Camera-type eye (tissue), 1 donor: ENCODE measurements around the gene CST1. TPM values are rescaled to one million over a fixed set of nuclear protein-coding genes. Genes with fewer than 3 reads are reported as not detected.

ENCODE experiments used
- total RNA-seq: library from RNA; depleted of rRNA; stranded (reverse); fragments of >200 nt; gene quantifications from one replicate; pipeline ENCODE4 v1.2.3, GENCODE V29; 2014

The CST1 gene
- total RNA-seq, result not detected

GRCh38 chr20:23750786-23751185 is at the start of gene CST1:
Gene CST1 (minus strand): TSS chr20:23750935. CDS start chr20:23750866, 69 bp downstream.

Other genes starting within 250 kb of the CST1 start
- gene CST9L, start 182.5 kb downstream of the CST1 start, total RNA-seq, result not detected
- not detected for gene CST9, start 145.0 kb downstream of the CST1 start, total RNA-seq
- 328 TPM for gene CST3, start 113.0 kb downstream of the CST1 start, total RNA-seq
- not detected for gene CST4, start 61.9 kb downstream of the CST1 start, total RNA-seq
- gene CST2, start 75.8 kb upstream of the CST1 start, total RNA-seq, result not detected
- not detected for gene CST5, start 128.8 kb upstream of the CST1 start, total RNA-seq
- not detected for gene GGTLC1, start 237.8 kb upstream of the CST1 start, total RNA-seq